Peyer's patch (tissue), 4 donors: ENCODE results near the gene ALKBH1.

Experiments
- CTCF ChIP-seq, 6 experiments: fragments of 450-650 bp in 4 of 6; fragments of 200-600 bp in 2 of 6; sonication (generic) in 1 of 6; IDR thresholded peaks; one replicate each; pipeline ENCODE4 v1.5.1; 2017 to 2019; ENCODE audit warnings: antibody characterized with exemption in 6 of 6, mild to moderate bottlenecking in 3 of 6, moderate library complexity in 1 of 6
- POLR2A ChIP-seq, 2 donors: fragments of 450-650 bp; IDR thresholded peaks; one replicate each; pipeline ENCODE4 v1.5.1; 2017; ENCODE audit warnings: antibody characterized with exemption in 2 of 2, mild to moderate bottlenecking in 2 of 2, moderate library complexity in 2 of 2

- TF ChIP-seq CTCF (IDR thresholded peaks at IDR 0.05) (no peak), POLR2A (IDR thresholded peaks at IDR 0.05) (no peak)
Observed at GRCh38 chr14:77660754-77661153, 47.1 kb downstream of the ALKBH1 start.
